Activated T-helper 1 cell treated with anti-CD3 and anti-CD28 coated beads, Interleukin-12 subunit alpha, Interleukin-12 subunit beta, Interleukin-2, Interleukin-4 antibody, amounts not matched to agents 30 ng/mL and 10 ng/mL and 1 ng/mL, durations not matched to agents 14 hours and 24 hours and 36 hours (primary cell): ENCODE data around the gene FBXL13. TPM values are rescaled to one million over a fixed set of nuclear protein-coding genes. Genes with fewer than 3 reads are reported as not detected.
"Not testable (repeated sequence)": the region's sequence is repeated elsewhere in the genome, so short reads cannot be mapped to it uniquely, and the experiment has no call there.

ENCODE experiments used
- DNase-seq: peaks from one replicate; pipeline ENCODE4 v3.0.0; 2021; ENCODE audit warnings: low spot score
- H3K27ac Mint-ChIP-seq: one replicate; pipeline ENCODE4 v1.8.0; 2021; ENCODE audit warnings: mild to moderate bottlenecking, mixed read lengths
- H3K27me3 Mint-ChIP-seq: one replicate; pipeline ENCODE4 v1.8.0; 2022; ENCODE audit warnings: mild to moderate bottlenecking, moderate library complexity, mixed read lengths; ENCODE audit not compliant: insufficient read depth
- H3K36me3 Mint-ChIP-seq: one replicate; pipeline ENCODE4 v1.8.0; 2021; ENCODE audit warnings: low read depth, mixed read lengths
- H3K4me1 Mint-ChIP-seq: one replicate; pipeline ENCODE4 v1.8.0; 2021; ENCODE audit warnings: low read depth, mixed read lengths
- H3K4me3 Mint-ChIP-seq: one replicate; pipeline ENCODE4 v1.8.0; 2021; ENCODE audit warnings: mild to moderate bottlenecking, moderate library complexity, mixed read lengths
- H3K9me3 Mint-ChIP-seq: one replicate; pipeline ENCODE4 v1.8.0; 2021; ENCODE audit warnings: mixed read lengths
- intact Hi-C: fragments of 100-400 bp; cut with micrococcal nuclease; formaldehyde crosslinking; loops from one replicate; pipeline ENCODE4 v1.15.1; 2024
- total RNA-seq: library from RNA; stranded (reverse); gene quantifications from 2 replicates; pipeline ENCODE4 v1.2.3, GENCODE V29; 2022

Gene FBXL13
- total RNA-seq, 1 donor from 2014 or later: 0.34 TPM

- Mint-ChIP-seq H3K27ac (no peak overlapping the region), H3K9me3 (no peaks in the 10 kb centered on the region), H3K27me3 (peaks cover 3% of the 10 kb centered on the region), H3K4me1 (peaks cover 14% of the 10 kb centered on the region), H3K4me3 (no peak overlapping the region), H3K36me3 (peaks cover 3% of the 10 kb centered on the region)
- DNase-seq: no peak
- intact Hi-C loops: loop anchor here (1.0 kb wide), 2 partner anchors 21 to 60 kb away; no protein-coding TSS in a partner anchor
Observed at GRCh38 chr7:102814025-102814471, 260.5 kb downstream of the FBXL13 start.

- no peak for DNase-seq
- H3K27ac Mint-ChIP-seq: no peak overlapping the region
- peaks cover 3% of the 10 kb centered on the region for H3K36me3 Mint-ChIP-seq
- H3K27me3 Mint-ChIP-seq: peaks cover 3% of the 10 kb centered on the region
- peaks cover 14% of the 10 kb centered on the region for H3K4me1 Mint-ChIP-seq
- no peak overlapping the region for H3K4me3 Mint-ChIP-seq
- intact Hi-C loops: loop anchor here (1.0 kb wide), 2 partner anchors 22 to 61 kb away; no protein-coding TSS in a partner anchor
- H3K9me3 Mint-ChIP-seq: no peaks in the 10 kb centered on the region
Observed at GRCh38 chr7:102813191-102814024, 261.2 kb downstream of the FBXL13 start.

GRCh38 chr7:102811942-102812678, 262.5 kb downstream of the FBXL13 start:
- Mint-ChIP-seq H3K27ac (no peak overlapping the region), H3K4me3 (no peak overlapping the region), H3K9me3 (no peaks in the 10 kb centered on the region), H3K36me3 (peaks cover 3% of the 10 kb centered on the region), H3K27me3 (peaks cover under 1% of the 10 kb centered on the region), H3K4me1 (peaks cover 14% of the 10 kb centered on the region)
- intact Hi-C loops: no loop called here
- no peak for DNase-seq

- Mint-ChIP-seq H3K36me3 (peaks cover 3% of the 10 kb centered on the region), H3K4me3 (no peak overlapping the region), H3K27me3 (no peaks in the 10 kb centered on the region), H3K9me3 (no peaks in the 10 kb centered on the region), H3K4me1 (peaks cover 14% of the 10 kb centered on the region), H3K27ac (no peak overlapping the region)
- DNase-seq: no peak
- intact Hi-C loops: no loop called here
Observed at GRCh38 chr7:102810916-102811315, 263.7 kb downstream of the FBXL13 start.

- Mint-ChIP-seq H3K4me3 (no peak overlapping the region), H3K9me3 (peaks cover 10% of the 10 kb centered on the region), H3K27me3 (peaks cover 2% of the 10 kb centered on the region), H3K36me3 (no peaks in the 10 kb centered on the region), H3K4me1 (no peaks in the 10 kb centered on the region), H3K27ac (no peak overlapping the region)
- intact Hi-C loops: no loop called here
- DNase-seq: no peak
Observed at GRCh38 chr7:102806613-102807012, 268.0 kb downstream of the FBXL13 start.

GRCh38 chr7:102795987-102796595, 278.5 kb downstream of the FBXL13 start:
- intact Hi-C loops, H3K36me3 Mint-ChIP-seq, H3K4me3 Mint-ChIP-seq, H3K4me1 Mint-ChIP-seq, H3K27ac Mint-ChIP-seq, H3K27me3 Mint-ChIP-seq, DNase-seq: not testable (repeated sequence)
- H3K9me3 Mint-ChIP-seq: peaks cover 15% of the 10 kb centered on the region

GRCh38 chr7:102794567-102794966, 280.0 kb downstream of the FBXL13 start:
- H3K27ac Mint-ChIP-seq, H3K27me3 Mint-ChIP-seq, DNase-seq, intact Hi-C loops, H3K4me1 Mint-ChIP-seq, H3K36me3 Mint-ChIP-seq, H3K9me3 Mint-ChIP-seq, H3K4me3 Mint-ChIP-seq: not testable (repeated sequence)

- H3K4me1 Mint-ChIP-seq, H3K4me3 Mint-ChIP-seq, intact Hi-C loops, H3K36me3 Mint-ChIP-seq, H3K27me3 Mint-ChIP-seq, H3K9me3 Mint-ChIP-seq, DNase-seq, H3K27ac Mint-ChIP-seq: not testable (repeated sequence)
Observed at GRCh38 chr7:102791831-102792230, 282.8 kb downstream of the FBXL13 start.

GRCh38 chr7:102791367-102791766, 283.2 kb downstream of the FBXL13 start:
- H3K9me3 Mint-ChIP-seq, H3K36me3 Mint-ChIP-seq, intact Hi-C loops, H3K4me3 Mint-ChIP-seq, DNase-seq, H3K27ac Mint-ChIP-seq, H3K27me3 Mint-ChIP-seq, H3K4me1 Mint-ChIP-seq: not testable (repeated sequence)

- H3K4me1 Mint-ChIP-seq, H3K36me3 Mint-ChIP-seq, DNase-seq, H3K27ac Mint-ChIP-seq, H3K27me3 Mint-ChIP-seq, intact Hi-C loops, H3K9me3 Mint-ChIP-seq, H3K4me3 Mint-ChIP-seq: not testable (repeated sequence)
Observed at GRCh38 chr7:102790364-102791100, 284.1 kb downstream of the FBXL13 start.

GRCh38 chr7:102788770-102789169, 285.8 kb downstream of the FBXL13 start:
- DNase-seq, H3K27ac Mint-ChIP-seq, intact Hi-C loops, H3K4me3 Mint-ChIP-seq, H3K9me3 Mint-ChIP-seq, H3K36me3 Mint-ChIP-seq, H3K27me3 Mint-ChIP-seq, H3K4me1 Mint-ChIP-seq: not testable (repeated sequence)

- H3K36me3 Mint-ChIP-seq, DNase-seq, H3K4me3 Mint-ChIP-seq, intact Hi-C loops, H3K9me3 Mint-ChIP-seq, H3K27me3 Mint-ChIP-seq, H3K27ac Mint-ChIP-seq, H3K4me1 Mint-ChIP-seq: not testable (repeated sequence)
Observed at GRCh38 chr7:102780926-102781325, 293.7 kb downstream of the FBXL13 start.
